ENCODE data around the gene FGF18. TPM values are rescaled to one million over a fixed set of nuclear protein-coding genes. Genes with fewer than 3 reads are reported as not detected.

FGF18 gene
- total and polyA plus RNA-seq, 9 of the 15 experiments (the other 6 are each of a cell fraction or from before 2014, with no cell fraction given) = 0.05 to 0.18 (median 0.11) TPM; not detected in 6

- 74% methylated on average over 8 of the region's 8 CpGs for WGBS (ENCODE audit: insufficient coverage, low coverage, missing lambda C conversion rate)
- Histone ChIP-seq H3K9me3 (replicated peaks; ENCODE audit: control insufficient read depth, insufficient read depth, low read depth, low read length) (no peaks in the 10 kb centered on the region), H3K36me3 (ENCODE audit: control insufficient read depth, insufficient read depth, low read length) (peaks cover 89% of the 10 kb centered on the region), H3K4me2 (ENCODE audit: insufficient read depth, low read length) (no peak overlapping the region), H3K9ac (ENCODE audit: insufficient read depth in 1 of 2, low read depth in 2 of 2, low read length in 2 of 2) (no peak overlapping the region), H3K27me3 (ENCODE audit: control insufficient read depth in 2 of 2, insufficient read depth in 2 of 2, low read length in 2 of 2) (no peaks in the 10 kb centered on the region), H3K9me1 (ENCODE audit: control insufficient read depth, insufficient read depth, low read length) (no peaks in the 10 kb centered on the region), H3K27ac (ENCODE audit: extremely low read depth, low read depth, low read length) (peak overlapping the region; percentile 54; the same call in 2 of the 3 replicates), H3K4me1 (replicated peaks in 1 of 2; ENCODE audit: control insufficient read depth in 2 of 2, insufficient read depth in 2 of 2, low read length in 2 of 2) (peaks cover 0 to 13% of the 10 kb centered on the region in 2 experiments; a peak in 2 of 5 replicates), H2AFZ (ENCODE audit: low read depth, low read length) (no peak overlapping the region), H3K4me3 (no peak overlapping the region), H3K79me2 (ENCODE audit: control insufficient read depth, insufficient read depth, low read length) (peaks cover 55% of the 10 kb centered on the region), H4K20me1 (replicated peaks; ENCODE audit: control insufficient read depth, insufficient read depth, low read length) (peaks cover 31% of the 10 kb centered on the region)
- POLR2A ChIA-PET = interaction anchor here (0.6 to 1.1 kb wide), 4 partner anchors 10 to 629 kb away, joined by 3 read pairs; no protein-coding TSS in a partner anchor
- FAIRE-seq (no peak), DNase-seq (ENCODE audit: extremely low read depth in 1 of 4, low spot score in 3 of 4) (peak in 1 of 4 experiments; percentile 29), ATAC-seq (peak; percentile 29)
- CTCF ChIA-PET (ENCODE audit: low intra/inter-chr PET ratio) = no interaction called here
- in situ Hi-C loops (cut with MboI) = loop anchor here (10.0 kb wide), 1 partner anchor 625 kb away; no protein-coding TSS in a partner anchor
- intact Hi-C loops (cut with micrococcal nuclease) = loop anchor here (2.0 kb wide), 1 partner anchor 19 kb away; no protein-coding TSS in a partner anchor
- BruUV-seq (replicated peaks) = no TSS peak
- TF ChIP-seq SOX6 (IDR thresholded peaks at IDR 0.05) (peak; percentile 94), TOE1 (IDR thresholded peaks at IDR 0.05; ENCODE audit: borderline replicate concordance) (no peak), TOE1 (CRISPR knock-in tag; IDR thresholded peaks at IDR 0.05; ENCODE audit: borderline replicate concordance, low read depth) (no peak), SIN3B (IDR thresholded peaks at IDR 0.05; ENCODE audit: low read depth) (no peak), RFX1 (IDR thresholded peaks at IDR 0.05) (no peak), CEBPB (tag; IDR thresholded peaks at IDR 0.05) (peak; percentile 22; the same call in 1 of the 2 replicates), ZNF766 (CRISPR knock-in tag; conservative IDR thresholded peaks at IDR 0.05) (peak; percentile 69; the same call in 1 of the 2 replicates), TRIM24 (IDR thresholded peaks at IDR 0.05) (peak; percentile 45 to 56; a peak in 2 of 4 replicates), POLR2AphosphoS5 (IDR thresholded peaks at IDR 0.05; ENCODE audit: control insufficient read depth, insufficient read depth, low read depth, low read length) (peak; percentile 45; the same call in 1 of the 2 replicates), MBD1 (CRISPR knock-in tag; IDR thresholded peaks at IDR 0.05) (no peak), KLF1 (tag; IDR thresholded peaks at IDR 0.05) (peak; percentile 80), PYGO2 (tag; IDR thresholded peaks at IDR 0.05) (0 out of 2 replicates have a peak, but pooled peaks have one; percentile 53), L3MBTL2 (IDR thresholded peaks at IDR 0.05) (peak; percentile 28; the same call in 1 of the 2 replicates), WHSC1 (IDR thresholded peaks at IDR 0.05; ENCODE audit: low read length) (no peak), HDAC8 (tag; IDR thresholded peaks at IDR 0.05) (no peak), TFAP4 (CRISPR knock-in tag; IDR thresholded peaks at IDR 0.05; ENCODE audit: borderline replicate concordance) (0 out of 2 replicates have a peak, but pooled peaks have one; percentile 23)
- TF ChIP-seq, protein P1, sequence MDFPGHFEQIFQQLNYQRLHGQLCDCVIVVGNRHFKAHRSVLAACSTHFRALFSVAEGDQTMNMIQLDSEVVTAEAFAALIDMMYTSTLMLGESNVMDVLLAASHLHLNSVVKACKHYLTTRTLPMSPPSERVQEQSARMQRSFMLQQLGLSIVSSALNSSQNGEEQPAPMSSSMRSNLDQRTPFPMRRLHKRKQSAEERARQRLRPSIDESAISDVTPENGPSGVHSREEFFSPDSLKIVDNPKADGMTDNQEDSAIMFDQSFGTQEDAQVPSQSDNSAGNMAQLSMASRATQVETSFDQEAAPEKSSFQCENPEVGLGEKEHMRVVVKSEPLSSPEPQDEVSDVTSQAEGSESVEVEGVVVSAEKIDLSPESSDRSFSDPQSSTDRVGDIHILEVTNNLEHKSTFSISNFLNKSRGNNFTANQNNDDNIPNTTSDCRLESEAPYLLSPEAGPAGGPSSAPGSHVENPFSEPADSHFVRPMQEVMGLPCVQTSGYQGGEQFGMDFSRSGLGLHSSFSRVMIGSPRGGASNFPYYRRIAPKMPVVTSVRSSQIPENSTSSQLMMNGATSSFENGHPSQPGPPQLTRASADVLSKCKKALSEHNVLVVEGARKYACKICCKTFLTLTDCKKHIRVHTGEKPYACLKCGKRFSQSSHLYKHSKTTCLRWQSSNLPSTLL (IDR thresholded peaks at IDR 0.05) = no peak
Measured at GRCh38 chr5:171409164-171410136, 10.0 kb upstream of the FGF18 start.
